Upper lobe of right lung (tissue), 1 donor: ENCODE results near the gene LMO7. TPM values are rescaled to one million over a fixed set of nuclear protein-coding genes. Genes with fewer than 3 reads are reported as not detected.

Source experiments
- ATAC-seq: fragments of 200-7000 bp; cut with Tn5 transposase; one replicate; pipeline ENCODE4 v1.9.1; 2020; ENCODE audit warnings: mild to moderate bottlenecking, moderate library complexity
- DNase-seq: peaks from one replicate; pipeline ENCODE4 v3.0.0-alpha.2; 2020
- H3K27ac ChIP-seq: fragments of 200-600 bp; one replicate; pipeline ENCODE4 v1.8.0; 2022
- H3K27me3 ChIP-seq: fragments of 200-600 bp; one replicate; pipeline ENCODE4 v1.8.0; 2022; ENCODE audit warnings: mild to moderate bottlenecking
- H3K36me3 ChIP-seq: fragments of 200-600 bp; one replicate; pipeline ENCODE4 v1.8.0; 2022
- H3K4me1 ChIP-seq: fragments of 200-600 bp; one replicate; pipeline ENCODE4 v1.8.0; 2022
- H3K4me3 ChIP-seq: fragments of 200-600 bp; one replicate; pipeline ENCODE4 v1.8.0; 2022; ENCODE audit warnings: mild to moderate bottlenecking
- H3K9me3 ChIP-seq: fragments of 200-600 bp; one replicate; pipeline ENCODE4 v1.8.0; 2022
- intact Hi-C: fragments of 100-400 bp; cut with DNase I; formaldehyde crosslinking; loops from one replicate; pipeline ENCODE4 v1.11.0; 2022
- total RNA-seq: library from RNA; stranded (reverse); fragmentation: NEBNext Ultra II Directional; extraction: Animal tissue kit (Norgen Biotek cat#: 25700); gene quantifications from one replicate; pipeline ENCODE4 v1.2.1, GENCODE V29; 2021
- TF ChIP-seq, protein P1 (sequence below): fragments of 200-600 bp; IDR thresholded peaks from one replicate; pipeline ENCODE4 v1.8.0; 2022; ENCODE audit warnings: antibody characterized with exemption
- donor health status: DM: no; HTN: yes; CAD: no; lungs with severe emphysema.

Gene LMO7
- total RNA-seq, 1 donor from 2014 or later: 549 TPM

DNA sequence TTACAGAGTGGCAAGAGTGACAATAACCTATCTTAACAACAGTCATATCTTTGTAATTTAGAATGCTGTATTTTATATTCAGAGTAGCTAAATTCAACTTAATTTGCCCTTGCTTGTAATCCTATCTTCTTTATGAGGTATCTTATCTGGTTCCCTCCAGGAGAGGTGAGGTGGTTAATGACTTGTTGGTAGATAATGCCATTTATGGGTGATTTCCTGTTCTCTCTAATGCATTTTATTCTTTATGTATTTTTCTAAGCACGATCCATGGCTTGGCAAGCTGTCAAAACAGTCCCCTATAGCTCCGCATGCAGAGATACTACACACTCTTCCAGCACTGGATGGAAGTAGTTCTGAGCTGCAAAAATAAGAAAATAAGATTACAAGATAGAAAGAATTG is 267.9 kb downstream of the LMO7 start:
- intact Hi-C loops: no loop called here
- DNase-seq: no peak
- no peak overlapping the region for H3K27ac ChIP-seq
- no peaks in the 10 kb centered on the region for H3K4me1 ChIP-seq
- ATAC-seq: no peak
- H3K36me3 ChIP-seq: no peaks in the 10 kb centered on the region
- H3K9me3 ChIP-seq: no peaks in the 10 kb centered on the region
- no peak overlapping the region for H3K4me3 ChIP-seq
- H3K27me3 ChIP-seq: no peaks in the 10 kb centered on the region
- TF ChIP-seq, protein P1, sequence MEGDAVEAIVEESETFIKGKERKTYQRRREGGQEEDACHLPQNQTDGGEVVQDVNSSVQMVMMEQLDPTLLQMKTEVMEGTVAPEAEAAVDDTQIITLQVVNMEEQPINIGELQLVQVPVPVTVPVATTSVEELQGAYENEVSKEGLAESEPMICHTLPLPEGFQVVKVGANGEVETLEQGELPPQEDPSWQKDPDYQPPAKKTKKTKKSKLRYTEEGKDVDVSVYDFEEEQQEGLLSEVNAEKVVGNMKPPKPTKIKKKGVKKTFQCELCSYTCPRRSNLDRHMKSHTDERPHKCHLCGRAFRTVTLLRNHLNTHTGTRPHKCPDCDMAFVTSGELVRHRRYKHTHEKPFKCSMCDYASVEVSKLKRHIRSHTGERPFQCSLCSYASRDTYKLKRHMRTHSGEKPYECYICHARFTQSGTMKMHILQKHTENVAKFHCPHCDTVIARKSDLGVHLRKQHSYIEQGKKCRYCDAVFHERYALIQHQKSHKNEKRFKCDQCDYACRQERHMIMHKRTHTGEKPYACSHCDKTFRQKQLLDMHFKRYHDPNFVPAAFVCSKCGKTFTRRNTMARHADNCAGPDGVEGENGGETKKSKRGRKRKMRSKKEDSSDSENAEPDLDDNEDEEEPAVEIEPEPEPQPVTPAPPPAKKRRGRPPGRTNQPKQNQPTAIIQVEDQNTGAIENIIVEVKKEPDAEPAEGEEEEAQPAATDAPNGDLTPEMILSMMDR: no peak

DNA sequence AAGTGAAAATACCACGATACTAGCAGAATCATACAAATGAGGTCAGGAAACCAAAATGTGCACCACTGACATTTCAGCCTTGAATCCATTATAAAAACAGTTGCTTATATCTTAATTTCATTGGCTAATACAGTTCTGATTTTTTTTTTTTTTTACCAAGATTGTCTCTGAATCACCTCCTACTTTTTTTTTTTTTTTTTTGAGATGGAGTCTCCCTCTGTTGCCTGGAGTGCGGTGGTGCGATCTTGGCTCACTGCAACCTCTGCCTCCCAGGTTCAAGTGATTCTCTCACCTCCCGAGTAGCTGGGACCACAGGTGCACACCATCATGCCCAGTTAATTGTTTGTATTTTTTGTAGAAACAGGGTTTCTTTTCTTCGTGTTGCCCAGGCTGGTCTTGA is 270.2 kb downstream of the LMO7 start:
- TF ChIP-seq, protein P1: no peak
- no peak for DNase-seq
- no peaks in the 10 kb centered on the region for H3K9me3 ChIP-seq
- no peak overlapping the region for H3K4me3 ChIP-seq
- no peaks in the 10 kb centered on the region for H3K4me1 ChIP-seq
- H3K27me3 ChIP-seq: no peaks in the 10 kb centered on the region
- ATAC-seq: no peak
- H3K27ac ChIP-seq: no peak overlapping the region
- no peaks in the 10 kb centered on the region for H3K36me3 ChIP-seq
- intact Hi-C loops: no loop called here

- TF ChIP-seq, protein P1: no peak
- H3K27ac ChIP-seq: no peak overlapping the region
- ATAC-seq (no peak), DNase-seq (no peak)
- no peaks in the 10 kb centered on the region for H3K4me1 ChIP-seq
- intact Hi-C loops: no loop called here
- no peaks in the 10 kb centered on the region for H3K9me3 ChIP-seq
- no peaks in the 10 kb centered on the region for H3K36me3 ChIP-seq
- no peaks in the 10 kb centered on the region for H3K27me3 ChIP-seq
- no peak overlapping the region for H3K4me3 ChIP-seq
Measured at GRCh38 chr13:75907044-75907443, 270.9 kb downstream of the LMO7 start.

GRCh38 chr13:75908141-75908540 is 272.0 kb downstream of the LMO7 start:
- no peaks in the 10 kb centered on the region for H3K27me3 ChIP-seq
- H3K4me1 ChIP-seq: no peaks in the 10 kb centered on the region
- TF ChIP-seq, protein P1: no peak
- H3K27ac ChIP-seq: no peak overlapping the region
- ATAC-seq (peak; percentile 47), DNase-seq (no peak)
- H3K9me3 ChIP-seq: no peaks in the 10 kb centered on the region
- H3K36me3 ChIP-seq: no peaks in the 10 kb centered on the region
- no peak overlapping the region for H3K4me3 ChIP-seq
- intact Hi-C loops: no loop called here

Other genes with a start within 250 kb of the LMO7 start
- 26.1 TPM for gene TBC1D4, start 154.2 kb upstream of the LMO7 start, total RNA-seq
- 142 TPM for gene COMMD6, start 98.5 kb upstream of the LMO7 start, total RNA-seq
- 12.9 TPM for gene UCHL3, start 86.5 kb upstream of the LMO7 start, total RNA-seq